ENCODE measurements around the gene GNG2. TPM values are rescaled to one million over a fixed set of nuclear protein-coding genes. Genes with fewer than 3 reads are reported as not detected.

GNG2 gene
- total and polyA plus RNA-seq, 2 of the 8 experiments (the other 6 are each of a cell fraction or from before 2014, with no cell fraction given): 8.2 to 17.9 TPM

GRCh38 chr14:51928568-51928967 is 68.2 kb downstream of the GNG2 start (continued):
- TF ChIP-seq CHD7 (IDR thresholded peaks at IDR 0.05; ENCODE audit: insufficient replicate concordance, low read length): no peak
- no peak for TF ChIP-seq SIX5 (IDR thresholded peaks at IDR 0.05; ENCODE audit: low read depth, low read length)
- no peak for TF ChIP-seq CEBPB (IDR thresholded peaks at IDR 0.05; ENCODE audit: low read depth, low read length)
- no peak for TF ChIP-seq TAF7 (optimal IDR thresholded peaks at IDR 0.05; ENCODE audit: borderline replicate concordance, low read depth, low read length)
- no peak for TF ChIP-seq GABPA (IDR thresholded peaks at IDR 0.05; ENCODE audit: borderline replicate concordance, insufficient read depth, low read length)
- TF ChIP-seq USF2 (IDR thresholded peaks at IDR 0.05; ENCODE audit: low read length): no peak
- TF ChIP-seq KDM1A (IDR thresholded peaks at IDR 0.05; ENCODE audit: borderline replicate concordance, low read length): no peak
